GM20000 (cell line): Measurements from ENCODE around the gene CPB2.

Experiments
- DNase-seq: peaks from one replicate; pipeline ENCODE4 v3.0.0; 2012; ENCODE audit warnings: low spot score
- TF ChIP-seq, protein P1 (sequence below): IDR thresholded peaks from 2 replicates; pipeline ENCODE4 v1.5.1; 2012; ENCODE audit warnings: mild to moderate bottlenecking, control low read depth; ENCODE audit errors: extremely low read depth, missing control alignments

Gene CPB2

DNA sequence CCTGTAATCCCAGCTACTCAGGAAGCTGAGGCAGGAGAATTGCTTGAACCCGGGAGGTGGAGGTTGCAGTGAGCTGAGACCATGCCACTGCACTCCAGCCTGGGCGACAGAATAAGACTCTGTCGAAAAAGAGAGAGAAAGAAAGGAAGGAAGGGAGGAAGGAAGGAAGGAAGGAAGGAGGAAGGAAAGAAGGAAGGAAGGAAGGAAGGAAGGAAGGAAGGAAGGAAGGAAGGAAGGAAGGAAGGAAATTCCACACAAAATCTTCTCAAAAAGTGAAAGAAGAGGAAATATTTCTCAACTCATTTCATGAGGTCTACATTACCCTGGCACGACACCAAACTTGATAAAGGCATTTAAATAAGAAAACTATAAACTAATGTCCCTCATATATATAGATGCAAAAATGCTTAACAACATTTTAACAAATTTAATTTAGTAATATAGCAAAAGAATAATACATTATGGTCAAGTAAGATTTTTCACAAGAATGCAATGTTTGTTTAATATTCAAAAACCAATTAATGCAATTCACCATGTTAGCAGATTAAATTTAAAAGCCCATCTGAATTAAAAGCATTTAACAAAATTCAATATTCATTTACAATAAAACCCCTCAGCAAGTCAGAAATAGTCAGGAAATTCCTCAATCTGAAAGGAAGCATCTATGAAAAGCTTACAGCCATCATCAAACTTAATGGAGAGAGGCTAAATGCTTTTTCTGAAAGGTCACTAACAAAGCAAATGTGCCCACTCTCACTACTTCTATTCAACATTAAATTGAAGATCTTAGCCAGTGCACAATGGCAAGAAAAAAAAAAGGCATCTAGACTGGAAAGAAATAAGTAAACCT, 12.0 kb upstream of the CPB2 start:
- TF ChIP-seq, protein P1, sequence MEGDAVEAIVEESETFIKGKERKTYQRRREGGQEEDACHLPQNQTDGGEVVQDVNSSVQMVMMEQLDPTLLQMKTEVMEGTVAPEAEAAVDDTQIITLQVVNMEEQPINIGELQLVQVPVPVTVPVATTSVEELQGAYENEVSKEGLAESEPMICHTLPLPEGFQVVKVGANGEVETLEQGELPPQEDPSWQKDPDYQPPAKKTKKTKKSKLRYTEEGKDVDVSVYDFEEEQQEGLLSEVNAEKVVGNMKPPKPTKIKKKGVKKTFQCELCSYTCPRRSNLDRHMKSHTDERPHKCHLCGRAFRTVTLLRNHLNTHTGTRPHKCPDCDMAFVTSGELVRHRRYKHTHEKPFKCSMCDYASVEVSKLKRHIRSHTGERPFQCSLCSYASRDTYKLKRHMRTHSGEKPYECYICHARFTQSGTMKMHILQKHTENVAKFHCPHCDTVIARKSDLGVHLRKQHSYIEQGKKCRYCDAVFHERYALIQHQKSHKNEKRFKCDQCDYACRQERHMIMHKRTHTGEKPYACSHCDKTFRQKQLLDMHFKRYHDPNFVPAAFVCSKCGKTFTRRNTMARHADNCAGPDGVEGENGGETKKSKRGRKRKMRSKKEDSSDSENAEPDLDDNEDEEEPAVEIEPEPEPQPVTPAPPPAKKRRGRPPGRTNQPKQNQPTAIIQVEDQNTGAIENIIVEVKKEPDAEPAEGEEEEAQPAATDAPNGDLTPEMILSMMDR = no peak
- DNase-seq = no peak

GRCh38 chr13:46114613-46115012, 9.8 kb upstream of the CPB2 start:
- TF ChIP-seq, protein P1 = no peak
- DNase-seq = no peak

- DNase-seq = no peak
These were observed 8.8 kb upstream of the CPB2 start for GRCh38 chr13:46113596-46113995.

DNA sequence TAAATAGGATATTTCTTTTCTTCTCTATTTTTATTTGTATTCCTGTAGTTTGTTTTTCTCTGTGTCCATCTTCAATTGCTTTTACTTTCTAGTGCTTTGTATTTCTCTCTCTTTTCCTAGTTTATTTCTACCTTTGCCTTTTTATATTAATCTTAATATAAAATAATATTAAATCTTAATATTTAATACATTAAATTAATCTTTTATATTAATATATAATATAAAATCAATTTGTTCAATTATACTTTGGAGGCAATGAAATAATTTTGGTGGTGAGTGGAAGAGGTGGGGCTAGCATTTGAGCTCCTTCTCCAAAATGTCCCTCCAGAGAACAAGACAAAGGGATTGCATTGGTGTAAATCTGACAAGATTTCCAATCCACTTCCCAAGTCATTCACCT, 6.3 kb upstream of the CPB2 start:
- DNase-seq = no peak
- TF ChIP-seq, protein P1 = no peak

More at GRCh38 chr13:46113596-46113995, 8.8 kb upstream of the CPB2 start:
- TF ChIP-seq, protein P1 = no peak

DNA sequence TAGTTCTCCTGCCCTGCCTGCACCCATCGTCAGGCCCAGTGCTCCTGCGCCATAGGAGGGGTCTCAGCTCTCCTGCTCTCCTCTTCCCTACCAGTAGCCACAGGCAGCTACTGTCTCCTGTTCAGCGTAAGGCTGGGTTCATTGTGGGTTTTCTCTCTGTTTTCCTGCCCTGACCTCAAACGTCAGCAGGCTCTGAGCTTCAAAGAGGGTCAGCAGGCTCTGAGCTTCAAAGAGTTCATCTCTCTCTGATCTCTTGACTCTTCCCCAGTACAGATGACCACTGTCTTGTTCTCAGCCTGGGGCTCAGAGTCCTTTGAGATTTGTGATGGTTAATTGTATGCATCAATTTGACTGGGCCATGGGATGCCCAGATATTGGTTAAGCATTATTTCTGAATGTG, 4.6 kb upstream of the CPB2 start:
- TF ChIP-seq, protein P1 = no peak
- no peak for DNase-seq

DNA sequence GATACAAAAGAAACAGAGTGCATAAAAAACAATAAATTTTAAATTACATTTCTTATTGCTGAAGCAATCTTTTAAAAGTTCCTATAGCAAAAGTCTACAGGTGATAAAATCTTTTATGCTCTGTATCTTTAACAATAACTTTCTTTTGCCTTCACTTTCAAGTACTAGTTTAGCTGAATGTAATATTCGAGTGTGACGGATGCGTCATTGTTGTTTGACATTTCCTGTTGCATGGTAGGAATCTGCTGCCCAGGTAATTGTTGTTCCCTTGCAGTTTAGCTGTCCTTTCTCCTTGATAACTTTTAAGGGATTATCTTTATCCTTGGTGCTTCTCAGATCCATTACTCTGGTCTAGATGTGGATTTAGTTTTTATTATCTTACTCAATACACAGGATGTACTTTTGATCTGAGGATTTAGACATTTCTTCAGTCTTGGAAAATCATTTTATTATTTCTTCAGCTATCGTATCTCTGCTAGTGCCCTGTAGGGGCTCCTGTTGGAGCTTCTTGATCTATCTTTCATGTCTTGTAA, 2.1 kb upstream of the CPB2 start:
- TF ChIP-seq, protein P1 = no peak
- DNase-seq = no peak

GRCh38 chr13:46103037-46103436, 1.8 kb downstream of the CPB2 start:
- TF ChIP-seq, protein P1 = no peak
- DNase-seq = no peak
